Endothelial cell of umbilical vein (primary cell): ENCODE data around the gene NMBR. TPM values are rescaled to one million over a fixed set of nuclear protein-coding genes. Genes with fewer than 3 reads are reported as not detected.

ENCODE experiments used
- BruUV-seq: library from RNA; stranded (reverse); fragments of 400-500 nt; replicated peaks from 2 replicates; lab custom pipeline; 2021; lab: Mats Ljungman, UMichigan
- CTCF ChIA-PET: fragments of 300-600, 350-600 bp; sonication (Branson Sonifier 250); formaldehyde crosslinking; loops from one replicate; lab custom pipeline; 2021; ENCODE audit warnings: antibody characterized with exemption, inconsistent platforms; lab: Charles Lee
- POLR2A ChIA-PET: fragments of 300-600, 350-600 bp; sonication (Branson Sonifier 250); formaldehyde crosslinking; loops from one replicate; lab custom pipeline; 2021; ENCODE audit warnings: antibody characterized with exemption, inconsistent platforms; lab: Charles Lee
- DNase-seq: peaks from one replicate; pipeline ENCODE4 v3.0.0-alpha.2; 2011; ENCODE audit warnings: low read depth, low spot score
- FAIRE-seq: peaks from 2 replicates; lab custom pipeline; 2011; peaks lifted over from hg19 to GRCh38; lab: Jason Lieb, UNC
- H2AFZ ChIP-seq: 2 replicates; pipeline ENCODE4 v1.6.0; 2012; ENCODE audit warnings: low read depth, low read length, control low read depth, inconsistent platforms
- H3K27ac ChIP-seq: 2 replicates; pipeline ENCODE4 v1.5.1; 2011; ENCODE audit warnings: low read depth, mild to moderate bottlenecking, control low read depth, low read length, moderate library complexity; ENCODE audit not compliant: insufficient read depth
- H3K27me3 ChIP-seq, 2 experiments: 2 replicates each; pipeline versions ENCODE4 v1.6.0 to v1.6.1; 2011; ENCODE audit warnings: low read length in 2 of 2, mixed read lengths in 1 of 2; ENCODE audit not compliant: control insufficient read depth in 2 of 2, insufficient read depth in 2 of 2
- H3K36me3 ChIP-seq, 2 experiments: 2 replicates in 1 of 2; 3 replicates in 1 of 2; pipeline ENCODE4 v1.5.1; 2011; ENCODE audit warnings: low read length in 2 of 2, mild to moderate bottlenecking in 1 of 2, moderate library complexity in 1 of 2; ENCODE audit not compliant: control insufficient read depth in 2 of 2, insufficient read depth in 2 of 2; ENCODE audit errors: extremely low read depth in 1 of 2
- H3K4me1 ChIP-seq: 3 replicates; pipeline ENCODE4 v1.5.1; 2011; ENCODE audit warnings: mild to moderate bottlenecking, low read length; ENCODE audit not compliant: control insufficient read depth, insufficient read depth; ENCODE audit errors: extremely low read depth
- H3K4me2 ChIP-seq: 2 replicates; pipeline ENCODE4 v1.6.1; 2011; ENCODE audit warnings: low read length, control low read depth, mixed read lengths; ENCODE audit not compliant: insufficient read depth
- H3K4me3 ChIP-seq, 3 experiments: fragments of 200-600 bp in 1 of 3; sonication (generic), shearing (Covaris generic) in 1 of 3; replicated peaks in 1 of 3; 2 replicates each; pipeline ENCODE4 v1.5.1; 2011 to 2016; ENCODE audit warnings: control low read depth in 3 of 3, low read length in 3 of 3, mild to moderate bottlenecking in 2 of 3, inconsistent platforms in 1 of 3, low read depth in 1 of 3, moderate library complexity in 1 of 3; ENCODE audit not compliant: insufficient read depth in 1 of 3
- H3K79me2 ChIP-seq: 2 replicates; pipeline ENCODE4 v1.6.0; 2012; ENCODE audit warnings: low read length, inconsistent platforms; ENCODE audit not compliant: control insufficient read depth, insufficient read depth
- H3K9ac ChIP-seq: replicated peaks from 2 replicates; pipeline ENCODE3; 2011; ENCODE audit warnings: low read length, control low read depth; ENCODE audit not compliant: insufficient read depth; ENCODE audit errors: extremely low read depth
- H3K9me1 ChIP-seq: replicated peaks from 3 replicates; pipeline ENCODE4 v1.6.0; 2011; ENCODE audit warnings: mild to moderate bottlenecking, low read length; ENCODE audit not compliant: control insufficient read depth, insufficient read depth; ENCODE audit errors: extremely low read depth
- H3K9me3 ChIP-seq: replicated peaks from 2 replicates; pipeline ENCODE4 v1.5.1; 2012; ENCODE audit warnings: low read length, inconsistent platforms; ENCODE audit not compliant: control insufficient read depth, insufficient read depth
- H4K20me1 ChIP-seq: replicated peaks from 2 replicates; pipeline ENCODE3; 2011; ENCODE audit warnings: mild to moderate bottlenecking, low read length; ENCODE audit not compliant: control insufficient read depth, insufficient read depth; ENCODE audit errors: extremely low read depth
- EZH2 ChIP-seq: IDR thresholded peaks from 2 replicates; pipeline ENCODE4 v1.6.1; 2012; ENCODE audit warnings: borderline replicate concordance, low read depth, mild to moderate bottlenecking, moderate library complexity, low read length, inconsistent platforms; ENCODE audit not compliant: severe bottlenecking
- FOS ChIP-seq: IDR thresholded peaks from 2 replicates; pipeline ENCODE4 v1.6.1; 2011; ENCODE audit warnings: mild to moderate bottlenecking, low read length, moderate library complexity, borderline replicate concordance; ENCODE audit not compliant: insufficient read depth
- GATA2 ChIP-seq: IDR thresholded peaks from 2 replicates; pipeline ENCODE4 v1.7.0; 2011; ENCODE audit warnings: low read depth, mild to moderate bottlenecking, moderate library complexity, mixed read lengths, low read length; ENCODE audit not compliant: insufficient read length, insufficient read depth
- JUN ChIP-seq: IDR thresholded peaks from 2 replicates; pipeline ENCODE4 v1.6.1; 2011; ENCODE audit warnings: borderline replicate concordance, low read depth; ENCODE audit not compliant: insufficient read length, insufficient read depth
- MYC ChIP-seq: IDR thresholded peaks from one replicate; pipeline ENCODE4 v1.6.1; 2011; ENCODE audit warnings: mild to moderate bottlenecking, low read depth, low read length
- POLR2A ChIP-seq: IDR thresholded peaks from 2 replicates; pipeline ENCODE4 v1.6.1; 2012; ENCODE audit warnings: low read depth, mild to moderate bottlenecking, control low read depth, low read length
- POLR2AphosphoS5 ChIP-seq: IDR thresholded peaks from 2 replicates; pipeline ENCODE4 v1.6.1; 2012; ENCODE audit warnings: low read depth, mild to moderate bottlenecking, control low read depth, low read length, moderate library complexity; ENCODE audit not compliant: insufficient read depth
- dilution Hi-C: fragments of 300-500 bp; cut with MboI; formaldehyde crosslinking; loops from one replicate; pipeline ENCODE4 v1.15.0; 2019; ENCODE audit warnings: low sequenced_read_pairs; ENCODE audit not compliant: extremely low pct_ligation_motif_present
- intact Hi-C: fragments of 100-400 bp; cut with micrococcal nuclease; formaldehyde crosslinking; loops from one replicate; pipeline ENCODE4 v1.10.0; 2022
- polyA plus RNA-seq, 4 experiments: library from polyadenylated mRNA; depleted of rRNA in 3 of 4; stranded (reverse) in 3 of 4; unstranded in 1 of 4; fragments of >200 nt; gene quantifications; 2 replicates each; pipeline versions ENCODE4 v1.2.1 to v1.2.3, GENCODE V29; 2011 to 2012; ENCODE audit warnings: missing spikeins in 1 of 4
- total RNA-seq: library from RNA; stranded (reverse); gene quantifications from 2 replicates; pipeline ENCODE4 v1.2.3, GENCODE V29; 2021
- TF ChIP-seq, protein P1 (sequence below): IDR thresholded peaks from 2 replicates; pipeline ENCODE4 v1.6.1; 2011; ENCODE audit not compliant: insufficient read depth, insufficient read length
- TF ChIP-seq, protein P2 (sequence below), 2 donors: IDR thresholded peaks; 1 replicate in 1 of 2; 2 replicates in 1 of 2; pipeline ENCODE4 v1.5.1; 2011; ENCODE audit warnings: low read length in 2 of 2, mild to moderate bottlenecking in 2 of 2, moderate library complexity in 2 of 2, control low read depth in 1 of 2, inconsistent platforms in 1 of 2, low read depth in 1 of 2; ENCODE audit not compliant: insufficient read depth in 1 of 2; ENCODE audit errors: extremely low read depth in 1 of 2

The NMBR gene
- total and polyA plus RNA-seq, 2 donors (not counting 3 experiments of a cell fraction or from before 2014, with no cell fraction given): not detected

DNA sequence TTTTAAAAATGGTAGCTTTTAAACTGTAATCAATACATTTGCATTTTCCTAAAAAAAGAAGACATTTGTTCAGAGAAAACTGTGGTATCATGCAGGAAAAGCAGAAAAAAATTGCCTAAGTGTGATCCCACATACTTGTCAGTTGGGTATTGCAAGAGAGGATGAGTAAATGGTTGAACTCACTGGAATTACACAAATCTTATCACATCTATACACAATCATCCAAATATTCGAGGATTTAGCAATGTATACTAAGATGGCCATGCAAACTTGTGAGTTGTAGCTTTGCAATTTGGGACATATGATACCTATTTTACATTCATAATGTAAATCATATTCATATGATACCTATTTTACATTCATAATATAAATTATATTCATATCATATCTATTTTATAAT lies 72.4 kb downstream of the NMBR start:
- Histone ChIP-seq H3K9me1 (no peaks in the 10 kb centered on the region), H3K79me2 (no peaks in the 10 kb centered on the region), H3K27me3 (no peaks in the 10 kb centered on the region), H3K9me3 (no peaks in the 10 kb centered on the region), H3K36me3 (no peaks in the 10 kb centered on the region), H3K27ac (no peak overlapping the region), H2AFZ (no peak overlapping the region), H3K4me2 (no peak overlapping the region), H3K9ac (no peak overlapping the region), H3K4me3 (no peak overlapping the region), H3K4me1 (no peaks in the 10 kb centered on the region), H4K20me1 (no peaks in the 10 kb centered on the region)
- BruUV-seq: no TSS peak
- ChIA-PET CTCF (no interaction called here), POLR2A (no interaction called here)
- DNase-seq: no peak
- intact Hi-C loops: no loop called here
- TF ChIP-seq, protein P1, sequence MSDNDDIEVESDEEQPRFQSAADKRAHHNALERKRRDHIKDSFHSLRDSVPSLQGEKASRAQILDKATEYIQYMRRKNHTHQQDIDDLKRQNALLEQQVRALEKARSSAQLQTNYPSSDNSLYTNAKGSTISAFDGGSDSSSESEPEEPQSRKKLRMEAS: no peak
- no peak for TF ChIP-seq EZH2
- no peak for TF ChIP-seq MYC
- TF ChIP-seq POLR2AphosphoS5: no peak
- TF ChIP-seq, protein P2, sequence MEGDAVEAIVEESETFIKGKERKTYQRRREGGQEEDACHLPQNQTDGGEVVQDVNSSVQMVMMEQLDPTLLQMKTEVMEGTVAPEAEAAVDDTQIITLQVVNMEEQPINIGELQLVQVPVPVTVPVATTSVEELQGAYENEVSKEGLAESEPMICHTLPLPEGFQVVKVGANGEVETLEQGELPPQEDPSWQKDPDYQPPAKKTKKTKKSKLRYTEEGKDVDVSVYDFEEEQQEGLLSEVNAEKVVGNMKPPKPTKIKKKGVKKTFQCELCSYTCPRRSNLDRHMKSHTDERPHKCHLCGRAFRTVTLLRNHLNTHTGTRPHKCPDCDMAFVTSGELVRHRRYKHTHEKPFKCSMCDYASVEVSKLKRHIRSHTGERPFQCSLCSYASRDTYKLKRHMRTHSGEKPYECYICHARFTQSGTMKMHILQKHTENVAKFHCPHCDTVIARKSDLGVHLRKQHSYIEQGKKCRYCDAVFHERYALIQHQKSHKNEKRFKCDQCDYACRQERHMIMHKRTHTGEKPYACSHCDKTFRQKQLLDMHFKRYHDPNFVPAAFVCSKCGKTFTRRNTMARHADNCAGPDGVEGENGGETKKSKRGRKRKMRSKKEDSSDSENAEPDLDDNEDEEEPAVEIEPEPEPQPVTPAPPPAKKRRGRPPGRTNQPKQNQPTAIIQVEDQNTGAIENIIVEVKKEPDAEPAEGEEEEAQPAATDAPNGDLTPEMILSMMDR (IDR thresholded peaks at IDR 0.05; ENCODE audit: extremely low read depth in 1 of 2, insufficient read depth in 1 of 2, low read depth in 1 of 2, low read length in 2 of 2): no peak
- TF ChIP-seq GATA2: no peak
- no peak for TF ChIP-seq POLR2A
- no peak for TF ChIP-seq JUN
- TF ChIP-seq FOS: no peak
- FAIRE-seq: no peak
- dilution Hi-C loops: no loop called here
